H1 (cell line): ENCODE measurements around the gene BUD13. TPM values are rescaled to one million over a fixed set of nuclear protein-coding genes. Genes with fewer than 3 reads are reported as not detected.

Experiments
- CTCF ChIA-PET: fragments of 300-600 bp; sonication (Branson Sonifier 250); formaldehyde crosslinking; loops from one replicate; lab custom pipeline; 2021; ENCODE audit not compliant: partially characterized antibody; lab: Charles Lee
- POLR2A ChIA-PET: fragments of 300-600 bp; sonication (Branson Sonifier 250); formaldehyde crosslinking; loops from one replicate; lab custom pipeline; 2021; ENCODE audit warnings: inconsistent platforms; ENCODE audit not compliant: partially characterized antibody; lab: Charles Lee
- DNase-seq, 2 experiments: peaks; one replicate each; pipeline versions ENCODE4 v3.0.0 to v3.0.0-alpha.2; 2010 to 2022; ENCODE audit warnings: low spot score in 2 of 2, low read depth in 1 of 2, mixed read lengths in 1 of 2
- FAIRE-seq: peaks from 2 replicates; lab custom pipeline; 2011; peaks lifted over from hg19 to GRCh38; lab: Jason Lieb, UNC
- H2AFZ ChIP-seq: 2 replicates; pipeline ENCODE4 v1.8.1; 2012; ENCODE audit warnings: low read length, inconsistent platforms
- H2AK5ac ChIP-seq: 2 replicates; pipeline ENCODE4 v1.6.1; 2013; ENCODE audit warnings: low read depth, low read length
- H2BK120ac ChIP-seq: replicated peaks from 2 replicates; pipeline ENCODE3; 2013; ENCODE audit warnings: low read depth, low read length, inconsistent platforms
- H2BK12ac ChIP-seq: 2 replicates; pipeline ENCODE4 v1.6.1; 2013; ENCODE audit warnings: low read depth, low read length
- H2BK15ac ChIP-seq: 2 replicates; pipeline ENCODE4 v1.6.1; 2013; ENCODE audit warnings: low read length
- H2BK20ac ChIP-seq: 2 replicates; pipeline ENCODE4 v1.6.1; 2013; ENCODE audit warnings: low read length
- H2BK5ac ChIP-seq: 2 replicates; pipeline ENCODE4 v1.6.1; 2013; ENCODE audit warnings: low read depth, low read length
- H3K14ac ChIP-seq: 2 replicates; pipeline ENCODE4 v1.6.1; 2013; ENCODE audit warnings: inconsistent platforms; ENCODE audit not compliant: insufficient read length
- H3K18ac ChIP-seq: 2 replicates; pipeline ENCODE4 v1.6.1; 2013; ENCODE audit warnings: low read length; ENCODE audit errors: extremely low read depth
- H3K23ac ChIP-seq: 2 replicates; pipeline ENCODE4 v1.6.1; 2013; ENCODE audit warnings: inconsistent platforms; ENCODE audit not compliant: insufficient read length
- H3K23me2 ChIP-seq: 2 replicates; pipeline ENCODE4 v1.6.1; 2013; ENCODE audit warnings: low read depth, low read length
- H3K27ac ChIP-seq: 2 replicates; pipeline ENCODE4 v1.6.1; 2011; ENCODE audit warnings: low read depth, low read length, inconsistent platforms
- H3K27me3 ChIP-seq, 4 experiments: replicated peaks in 1 of 4; 1 replicate in 1 of 4; 2 replicates in 3 of 4; pipeline versions ENCODE4 v1.6.1 to v1.8.1; 2011 to 2013; ENCODE audit warnings: low read length in 3 of 4, mild to moderate bottlenecking in 3 of 4, inconsistent platforms in 2 of 4, mixed read lengths in 2 of 4, moderate library complexity in 1 of 4; ENCODE audit not compliant: control insufficient read depth in 3 of 4, insufficient read depth in 3 of 4; ENCODE audit errors: extremely low read depth in 1 of 4
- H3K36me3 ChIP-seq, 4 experiments: 2 replicates each; pipeline versions ENCODE4 v1.6.1 to v1.8.1; 2011 to 2013; ENCODE audit warnings: mild to moderate bottlenecking in 4 of 4, low read length in 3 of 4, moderate library complexity in 2 of 4, control low read depth in 1 of 4, inconsistent platforms in 1 of 4; ENCODE audit not compliant: insufficient read depth in 4 of 4, control insufficient read depth in 2 of 4
- H3K4ac ChIP-seq: replicated peaks from 2 replicates; pipeline ENCODE3; 2013; ENCODE audit warnings: low read length, low read depth, mixed read lengths, inconsistent platforms; ENCODE audit not compliant: insufficient read length
- H3K4me1 ChIP-seq, 4 experiments: replicated peaks in 1 of 4; 1 replicate in 1 of 4; 2 replicates in 3 of 4; pipeline versions ENCODE4 v1.6.1 to v1.8.1; 2011 to 2013; ENCODE audit warnings: low read length in 3 of 4, inconsistent platforms in 2 of 4, mixed read lengths in 1 of 4; ENCODE audit not compliant: insufficient read depth in 4 of 4, control insufficient read depth in 3 of 4
- H3K4me2 ChIP-seq, 2 experiments: 2 replicates each; pipeline versions ENCODE4 v1.6.1 to v1.8.1; 2011 to 2013; ENCODE audit warnings: low read depth in 2 of 2, low read length in 2 of 2, control low read depth in 1 of 2, inconsistent platforms in 1 of 2, mild to moderate bottlenecking in 1 of 2; ENCODE audit not compliant: insufficient read depth in 1 of 2
- H3K4me3 ChIP-seq, 4 experiments: fragments of 200-600, 300-600 bp in 1 of 4; sonication (generic), shearing (Covaris generic), sonication (Bioruptor Twin) in 1 of 4; 2 replicates each; pipeline versions ENCODE4 v1.5.1 to v1.8.1; 2011 to 2016; ENCODE audit warnings: low read length in 4 of 4, low read depth in 3 of 4, control low read depth in 2 of 4, inconsistent platforms in 2 of 4, mild to moderate bottlenecking in 2 of 4, mixed read lengths in 1 of 4, moderate library complexity in 1 of 4; ENCODE audit not compliant: insufficient read depth in 2 of 4; ENCODE audit errors: extremely low read depth in 1 of 4
- H3K56ac ChIP-seq: replicated peaks from 2 replicates; pipeline ENCODE3; 2013; ENCODE audit warnings: low read depth, mild to moderate bottlenecking, mixed read lengths, low read length, inconsistent platforms; ENCODE audit not compliant: insufficient read length
- H3K79me1 ChIP-seq: 2 replicates; pipeline ENCODE4 v1.6.1; 2013; ENCODE audit warnings: low read depth, low read length, control low read depth
- H3K79me2 ChIP-seq, 2 experiments: 2 replicates each; pipeline versions ENCODE4 v1.6.1 to v1.8.1; 2012 to 2013; ENCODE audit warnings: low read length in 2 of 2, mild to moderate bottlenecking in 2 of 2, inconsistent platforms in 1 of 2; ENCODE audit not compliant: insufficient read depth in 2 of 2, control insufficient read depth in 1 of 2
- H3K9ac ChIP-seq, 4 experiments: replicated peaks in 1 of 4; 1 replicate in 1 of 4; 2 replicates in 3 of 4; pipeline versions ENCODE4 v1.6.1 to v1.8.1; 2011 to 2013; ENCODE audit warnings: low read depth in 3 of 4, low read length in 3 of 4, control low read depth in 2 of 4, mild to moderate bottlenecking in 2 of 4, moderate library complexity in 2 of 4, inconsistent platforms in 1 of 4; ENCODE audit errors: extremely low read depth in 1 of 4
- H3K9me3 ChIP-seq, 2 experiments: 2 replicates each; pipeline versions ENCODE4 v1.6.1 to v1.8.1; 2012 to 2013; ENCODE audit warnings: mild to moderate bottlenecking in 2 of 2, moderate library complexity in 2 of 2, control low read depth in 1 of 2, inconsistent platforms in 1 of 2, low read depth in 1 of 2, low read length in 1 of 2, mixed read lengths in 1 of 2; ENCODE audit not compliant: insufficient read depth in 2 of 2
- H4K20me1 ChIP-seq, 2 experiments: replicated peaks in 1 of 2; 2 replicates each; pipeline versions ENCODE3 to v1.8.1; 2011 to 2013; ENCODE audit warnings: inconsistent platforms in 2 of 2, low read length in 2 of 2, mild to moderate bottlenecking in 1 of 2; ENCODE audit not compliant: insufficient read depth in 2 of 2, control insufficient read depth in 1 of 2
- H4K5ac ChIP-seq: 2 replicates; pipeline ENCODE4 v1.6.1; 2013; ENCODE audit warnings: low read length, low read depth, mixed read lengths, inconsistent platforms; ENCODE audit not compliant: insufficient read length
- H4K8ac ChIP-seq: 2 replicates; pipeline ENCODE4 v1.8.0; 2013; ENCODE audit warnings: mild to moderate bottlenecking, moderate library complexity, low read length, inconsistent platforms; ENCODE audit not compliant: insufficient read depth; ENCODE audit errors: extremely low read depth
- H4K91ac ChIP-seq: replicated peaks from 2 replicates; pipeline ENCODE3; 2013; ENCODE audit warnings: low read length, mixed read lengths, inconsistent platforms; ENCODE audit not compliant: insufficient read length
- KDM4A ChIP-seq: IDR thresholded peaks from one replicate; pipeline ENCODE4 v1.7.1; 2012; ENCODE audit warnings: low read depth, mild to moderate bottlenecking, moderate library complexity, low read length, inconsistent platforms; ENCODE audit not compliant: severe bottlenecking
- TAF7 ChIP-seq: optimal IDR thresholded peaks from 2 replicates; pipeline ENCODE3; 2011; ENCODE audit warnings: low read depth, mild to moderate bottlenecking, inconsistent platforms, low read length, moderate library complexity, borderline replicate concordance
- WGBS, 2 experiments: shearing (Covaris generic) in 1 of 2; methylation state at CpG; one replicate each; pipeline versions ENCODE4 v1.1.6 to v1.1.7; 2013 to 2015; ENCODE audit warnings: low lambda C conversion rate in 2 of 2, mixed read lengths in 2 of 2, inconsistent platforms in 1 of 2, low coverage in 1 of 2, missing lambda C conversion rate in 1 of 2; ENCODE audit not compliant: insufficient replicate concordance in 2 of 2, insufficient coverage in 1 of 2, insufficient read length in 1 of 2; ENCODE audit errors: extremely low coverage in 1 of 2, missing lambda C conversion rate in 1 of 2; 5-methylcytosine and 5-hydroxymethylcytosine counted together
- polyA plus RNA-seq, 7 experiments: library from polyadenylated mRNA; depleted of rRNA in 3 of 7; stranded (reverse) in 5 of 7; unstranded in 2 of 7; fragments of >200 nt in 5 of 7; fragments of 200-250 nt in 2 of 7; gene quantifications; 1 replicate in 5 of 7; 2 replicates in 1 of 7; 4 replicates in 1 of 7; pipeline versions ENCODE4 v1.2.1 to v1.2.3, GENCODE V29; 2011 to 2013; ENCODE audit warnings: missing spikeins in 2 of 7, mixed read lengths in 2 of 7
- total RNA-seq: library from RNA; stranded (reverse); fragmentation: NEBNext Ultra II Directional; extraction: Animal tissue kit (Norgen Biotek cat#: 25700); gene quantifications from 2 replicates; pipeline ENCODE4 v1.2.1, GENCODE V29; 2021

The BUD13 gene
- total and polyA plus RNA-seq, 2 of the 8 experiments (the other 6 are each of a cell fraction or from before 2014, with no cell fraction given): 24.8 to 27.2 TPM

DNA sequence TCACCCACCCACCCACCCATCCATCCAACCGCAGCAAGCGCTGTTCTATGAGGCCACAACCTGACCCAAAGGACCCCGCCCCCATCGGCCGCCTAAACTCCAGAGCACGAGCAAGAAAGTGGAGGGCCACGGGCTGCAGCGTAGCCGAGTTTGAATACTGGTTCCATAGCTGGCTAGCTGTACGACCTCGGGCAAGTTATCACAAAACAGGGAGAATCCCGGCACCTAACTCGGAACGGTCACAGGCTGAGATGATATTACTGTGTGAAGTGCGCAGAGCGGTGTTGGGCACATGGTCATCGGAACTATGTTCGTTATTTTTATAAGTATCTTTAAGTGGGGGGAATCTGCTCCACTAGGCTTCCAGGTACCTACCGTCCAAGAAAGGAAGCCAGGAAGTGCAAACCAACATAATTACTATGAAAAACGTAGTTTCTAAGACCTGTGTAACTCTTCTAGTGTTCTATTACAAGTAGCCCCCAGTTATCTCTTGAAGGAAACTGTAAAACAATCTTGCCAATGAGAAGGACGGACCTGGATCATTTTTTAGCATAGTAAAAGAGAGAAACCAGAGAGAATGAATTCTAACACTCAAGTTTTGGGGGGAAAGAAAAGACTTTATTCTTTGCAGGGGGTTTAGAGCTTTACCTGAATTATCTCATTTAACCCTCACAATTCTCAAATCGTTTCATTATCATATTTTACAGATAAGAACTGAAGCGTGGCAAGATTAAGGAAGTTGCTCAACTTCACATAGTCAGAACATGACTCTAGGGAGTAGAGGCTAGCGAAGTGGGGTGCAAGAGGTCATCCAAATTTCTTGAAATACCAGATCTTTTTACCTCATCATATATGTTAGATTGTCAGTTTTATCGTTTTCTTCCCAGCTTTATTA lies 663 bp upstream of the BUD13 start:
- Histone ChIP-seq H3K4me1 (peaks cover 0 to 5% (median 3%) of the 10 kb centered on the region in 4 experiments; a peak in 2 of 7 replicates), H3K27ac (no peak overlapping the region), H3K79me2 (peaks cover 12 to 22% of the 10 kb centered on the region in 2 experiments), H3K18ac (peak overlapping the region; percentile 55; the same call in 1 of the 2 replicates), H2BK5ac (peak overlapping the region; percentile 58; the same call in 1 of the 2 replicates), H3K23me2 (peaks cover 8% of the 10 kb centered on the region), H3K79me1 (no peaks in the 10 kb centered on the region), H4K20me1 (no peaks in the 10 kb centered on the region), H3K4ac (peak overlapping the region; percentile 6), H2AK5ac (no peak overlapping the region), H3K27me3 (no peaks in the 10 kb centered on the region), H2BK12ac (no peak overlapping the region), H3K36me3 (peaks cover 9 to 32% (median 20%) of the 10 kb centered on the region in 4 experiments), H3K9ac (peak overlapping the region in 3 of 4 experiments; percentile 66 to 90 (median 74); a peak in 6 of 7 replicates), H3K14ac (peak overlapping the region; percentile 13), H2BK20ac (0 out of 2 replicates have a peak overlapping the region, but pooled peaks have one; percentile 55), H3K56ac (peak overlapping the region; percentile 12), H4K8ac (peak overlapping the region; percentile 94), H4K5ac (peak overlapping the region; percentile 91), H3K23ac (no peak overlapping the region), H2BK15ac (no peak overlapping the region), H2BK120ac (peak overlapping the region; percentile 59), H3K4me3 (peak overlapping the region; percentile 67 to 96 (median 81)), H3K4me2 (peak overlapping the region; percentile 97 to 99), H2AFZ (peak overlapping the region; percentile 99), H3K9me3 (no peaks in the 10 kb centered on the region), H4K91ac (peak overlapping the region; percentile 1)
- POLR2A ChIA-PET: interaction anchor here (0.6 to 3.6 kb wide), 5 partner anchors 10 to 373 kb away, joined by 3 to 29 read pairs (median 4); partner anchors contain the start of genes APOA5, APOC3 and ZPR1
- WGBS, 2 experiments: 11% methylated on average over 25 of the region's 25 CpGs; no CpG with 5 or more reads in 1 of the 2 experiments
- DNase-seq (no peak), FAIRE-seq (no peak)
- CTCF ChIA-PET: interaction anchor here (1.0 to 2.3 kb wide), 3 partner anchors 17 to 30 kb away, joined by 3 to 8 read pairs (median 3); no protein-coding TSS in a partner anchor
- TF ChIP-seq TAF7 (no peak), KDM4A (peak; percentile 72)
